ENCODE measurements around the gene ATG4A.

Gene ATG4A

DNA sequence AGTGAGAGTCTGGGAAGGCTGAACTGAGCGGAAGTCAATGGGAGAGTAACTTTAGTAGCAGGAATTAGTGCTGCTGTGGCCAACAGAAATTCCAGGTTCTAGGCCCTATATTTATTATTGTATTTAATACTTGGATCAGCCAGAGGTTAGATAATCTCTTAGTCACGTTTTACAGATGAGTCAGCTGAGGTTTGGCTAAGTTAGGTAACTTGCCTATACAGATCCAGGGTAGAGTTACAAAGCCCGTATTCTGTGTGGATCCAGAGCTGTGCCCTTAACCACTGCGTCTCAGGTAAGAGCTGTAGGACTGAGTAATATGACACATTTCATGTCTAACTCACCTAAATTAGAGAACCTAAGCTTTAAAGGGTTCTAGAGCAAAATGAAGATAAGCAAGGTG is 20.7 kb upstream of the ATG4A start:
- no peak overlapping the region for H3K4me3 ChIP-seq
- no peaks in the 10 kb centered on the region for H3K9me3 ChIP-seq (replicated peaks in 1 of 11)
- no peaks in the 10 kb centered on the region for H3K4me1 ChIP-seq
- no peak overlapping the region for H3K9ac ChIP-seq
- peaks cover 98 to 100% (median 100%) of the 10 kb centered on the region in 11 experiments for H3K27me3 ChIP-seq
- H3K36me3 ChIP-seq = no peaks in the 10 kb centered on the region
- no peak overlapping the region for H3K27ac ChIP-seq
- H3K4me2 ChIP-seq = no peak overlapping the region
- no peak for TF ChIP-seq Cebpa-rat (IDR thresholded peaks at IDR 0.05)
- peaks cover 0 to 3% (median 0%) of the 10 kb centered on the region in 11 experiments; a peak in 2 of 22 replicates for H4K20me1 ChIP-seq

DNA sequence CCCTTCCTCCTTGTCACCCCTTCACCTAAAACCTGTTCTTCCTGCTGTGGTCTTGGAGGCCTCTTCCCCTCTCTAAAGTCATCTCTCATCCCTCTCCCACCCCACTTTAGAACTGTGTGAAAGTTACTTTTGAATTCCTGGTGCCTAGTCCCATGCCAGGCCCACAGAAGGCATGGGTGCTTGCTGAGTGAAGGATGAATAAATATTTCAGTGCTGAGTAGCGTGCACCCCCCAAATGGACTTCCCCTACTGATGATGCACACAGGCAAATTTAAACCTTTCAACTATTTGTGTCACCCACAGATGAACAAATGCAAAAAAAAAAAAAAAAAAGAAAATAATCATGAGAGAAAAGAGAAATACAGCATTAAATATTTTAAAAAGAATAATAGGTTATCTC is 20.0 kb upstream of the ATG4A start:
- Histone ChIP-seq H4K20me1 (peaks cover 0 to 3% (median 0%) of the 10 kb centered on the region in 11 experiments; a peak in 2 of 22 replicates), H3K9ac (no peak overlapping the region), H3K4me3 (no peak overlapping the region), H3K4me1 (no peaks in the 10 kb centered on the region), H3K27me3 (peaks cover 98 to 100% (median 100%) of the 10 kb centered on the region in 11 experiments), H3K4me2 (no peak overlapping the region), H3K36me3 (no peaks in the 10 kb centered on the region), H3K9me3 (replicated peaks in 1 of 11) (no peaks in the 10 kb centered on the region), H3K27ac (no peak overlapping the region)
- no peak for TF ChIP-seq Cebpa-rat (IDR thresholded peaks at IDR 0.05)

DNA sequence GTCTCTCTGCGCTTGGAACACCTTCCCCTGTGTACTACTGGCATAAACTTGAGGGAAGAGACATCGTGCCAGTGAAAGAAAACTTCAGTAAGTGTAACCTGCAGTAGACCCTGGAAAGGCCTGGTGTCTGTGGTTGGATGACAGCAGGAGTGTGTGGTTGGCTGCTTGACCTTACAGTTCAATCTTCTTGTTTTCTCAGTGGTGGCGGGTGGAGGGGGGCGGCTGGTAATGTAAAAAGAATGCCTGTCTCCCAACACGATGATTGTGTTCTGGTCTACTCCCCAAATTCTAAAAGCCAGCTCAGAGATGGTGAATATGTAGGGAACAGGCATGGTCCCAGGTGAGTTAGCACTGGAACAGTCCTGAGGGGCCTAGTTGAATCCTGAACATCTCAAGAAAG is 18.8 kb upstream of the ATG4A start:
- Histone ChIP-seq H3K9ac (no peak overlapping the region), H3K4me3 (no peak overlapping the region), H3K36me3 (no peaks in the 10 kb centered on the region), H3K27ac (no peak overlapping the region), H4K20me1 (peaks cover 0 to 3% (median 0%) of the 10 kb centered on the region in 11 experiments; a peak in 2 of 22 replicates), H3K4me1 (no peaks in the 10 kb centered on the region), H3K4me2 (no peak overlapping the region), H3K27me3 (peaks cover 98 to 100% (median 100%) of the 10 kb centered on the region in 11 experiments), H3K9me3 (replicated peaks in 1 of 11) (no peaks in the 10 kb centered on the region)
- TF ChIP-seq Cebpa-rat (IDR thresholded peaks at IDR 0.05) = no peak

DNA sequence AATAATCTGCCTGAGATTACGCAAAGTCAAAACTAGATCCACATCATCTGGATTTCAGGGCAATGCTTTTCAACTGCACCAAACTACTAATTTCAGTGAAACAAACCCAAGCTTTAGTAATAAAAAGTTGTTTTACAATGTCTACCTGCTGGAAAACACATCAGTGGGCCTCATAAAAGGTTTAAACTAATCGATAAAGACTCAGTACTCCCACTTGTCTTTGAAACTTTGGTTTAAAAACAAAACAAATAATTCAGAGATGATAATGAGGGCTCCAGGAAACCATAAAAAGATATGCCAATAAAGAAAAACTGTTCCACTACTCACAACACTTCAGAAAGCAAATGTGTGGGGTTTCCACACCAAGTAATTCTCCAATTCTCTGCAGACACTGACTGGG is 10.5 kb upstream of the ATG4A start:
- H3K9me3 ChIP-seq (replicated peaks in 1 of 11) = no peaks in the 10 kb centered on the region
- no peaks in the 10 kb centered on the region for H3K4me1 ChIP-seq
- no peak overlapping the region for H3K27ac ChIP-seq
- peaks cover 93 to 100% (median 99%) of the 10 kb centered on the region in 11 experiments for H3K27me3 ChIP-seq
- H3K36me3 ChIP-seq = peaks cover 0 to 19% (median 7%) of the 10 kb centered on the region in 11 experiments; a peak in 8 of 22 replicates
- no peak for TF ChIP-seq Cebpa-rat (IDR thresholded peaks at IDR 0.05)
- H4K20me1 ChIP-seq = no peaks in the 10 kb centered on the region
- no peak overlapping the region for H3K4me3 ChIP-seq
- H3K9ac ChIP-seq = no peak overlapping the region
- no peak overlapping the region for H3K4me2 ChIP-seq

GRCh38 chrX:108087792-108088191 is 3.8 kb upstream of the ATG4A start:
- Histone ChIP-seq H3K9me3 (replicated peaks in 1 of 11) (no peaks in the 10 kb centered on the region), H3K36me3 (peaks cover 4 to 44% (median 22%) of the 10 kb centered on the region in 11 experiments; a peak in 16 of 22 replicates), H3K4me1 (peaks cover 0 to 16% (median 6%) of the 10 kb centered on the region in 10 experiments; a peak in 7 of 20 replicates), H4K20me1 (no peaks in the 10 kb centered on the region), H3K27me3 (peaks cover 58 to 93% (median 87%) of the 10 kb centered on the region in 11 experiments), H3K9ac (no peak overlapping the region), H3K27ac (no peak overlapping the region), H3K4me3 (no peak overlapping the region), H3K4me2 (no peak overlapping the region)
- TF ChIP-seq Cebpa-rat (IDR thresholded peaks at IDR 0.05) = no peak

GRCh38 chrX:108088511-108088910 is 3.1 kb upstream of the ATG4A start:
- TF ChIP-seq Cebpa-rat (IDR thresholded peaks at IDR 0.05) = no peak
- Histone ChIP-seq H3K27ac (no peak overlapping the region), H3K9me3 (replicated peaks in 1 of 11) (no peaks in the 10 kb centered on the region), H3K4me1 (peaks cover 0 to 16% (median 6%) of the 10 kb centered on the region in 10 experiments; a peak in 7 of 20 replicates), H3K27me3 (peaks cover 51 to 92% (median 85%) of the 10 kb centered on the region in 11 experiments), H3K4me3 (no peak overlapping the region), H3K4me2 (no peak overlapping the region), H3K36me3 (peaks cover 4 to 44% (median 22%) of the 10 kb centered on the region in 11 experiments; a peak in 16 of 22 replicates), H4K20me1 (no peaks in the 10 kb centered on the region), H3K9ac (no peak overlapping the region)

GRCh38 chrX:108090491-108091263 is 901 bp upstream of the ATG4A start:
- Histone ChIP-seq H3K4me2 (peak overlapping the region; percentile 39 to 81 (median 67)), H4K20me1 (no peaks in the 10 kb centered on the region), H3K27ac (peak overlapping the region; percentile 61 to 86 (median 82)), H3K36me3 (peaks cover 4 to 30% (median 16%) of the 10 kb centered on the region in 11 experiments; a peak in 15 of 22 replicates), H3K27me3 (peaks cover 48 to 92% (median 82%) of the 10 kb centered on the region in 11 experiments), H3K4me1 (peaks cover 0 to 16% (median 6%) of the 10 kb centered on the region in 10 experiments; a peak in 7 of 20 replicates), H3K4me3 (peak overlapping the region; percentile 55 to 78 (median 73)), H3K9me3 (replicated peaks in 1 of 11) (no peaks in the 10 kb centered on the region; a peak in 1 of 22 replicates), H3K9ac (peak overlapping the region; percentile 79 to 85 (median 84))
- no peak for TF ChIP-seq Cebpa-rat (IDR thresholded peaks at IDR 0.05)

DNA sequence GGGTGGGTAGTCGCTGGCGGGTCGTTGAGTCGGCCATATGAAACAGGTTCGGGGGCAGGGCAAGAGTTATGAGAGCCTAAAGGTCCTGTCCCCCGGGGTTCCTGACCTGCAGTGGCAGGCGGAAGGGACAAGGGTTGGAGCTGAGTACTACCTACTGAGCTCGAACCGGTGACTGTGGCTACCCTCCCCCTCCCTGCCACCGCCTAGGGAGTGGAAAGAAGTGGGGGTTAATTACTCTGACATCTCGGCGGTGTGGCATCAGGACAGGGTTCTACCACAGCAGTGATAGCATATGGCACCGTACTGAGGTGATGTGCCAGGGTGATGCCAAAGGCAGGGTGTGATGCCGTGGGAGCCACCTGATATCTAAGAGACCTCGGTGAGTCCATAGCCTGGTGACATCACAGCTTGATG is 307 bp downstream of the ATG4A start:
- Histone ChIP-seq H3K4me2 (peak overlapping the region; percentile 51 to 75 (median 69)), H4K20me1 (no peaks in the 10 kb centered on the region), H3K9me3 (replicated peaks in 1 of 11) (no peaks in the 10 kb centered on the region; a peak in 1 of 22 replicates), H3K27ac (peak overlapping the region in 3 of 11 experiments; percentile 38 to 85 (median 85); a peak in 6 of 22 replicates), H3K9ac (peak overlapping the region; percentile 79 to 85 (median 84)), H3K4me3 (peak overlapping the region; percentile 55 to 78 (median 73)), H3K27me3 (peaks cover 48 to 90% (median 82%) of the 10 kb centered on the region in 11 experiments), H3K4me1 (peaks cover 0 to 16% (median 6%) of the 10 kb centered on the region in 10 experiments; a peak in 7 of 20 replicates), H3K36me3 (peaks cover 2 to 18% (median 10%) of the 10 kb centered on the region in 11 experiments; a peak in 14 of 22 replicates)
- TF ChIP-seq Cebpa-rat (IDR thresholded peaks at IDR 0.05) = no peak

DNA sequence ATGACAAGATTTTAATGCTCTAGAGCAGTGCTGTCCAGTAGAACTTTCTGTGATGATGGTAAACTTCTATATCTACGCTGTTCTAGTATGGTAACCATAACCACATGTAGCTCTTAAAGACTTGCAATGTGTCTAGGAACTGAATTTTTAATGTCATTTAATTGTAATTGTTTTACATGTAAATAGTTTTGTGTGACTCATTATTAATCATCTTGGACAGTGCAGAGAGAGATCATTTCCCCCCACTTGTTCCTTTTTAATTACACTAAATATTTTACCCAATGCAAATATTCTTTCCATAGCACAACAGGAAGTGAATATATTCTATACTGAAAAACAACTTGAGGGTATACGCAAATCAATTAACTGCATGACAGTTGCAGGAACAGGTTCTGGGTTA is 5.8 kb downstream of the ATG4A start:
- Histone ChIP-seq H3K27me3 (peaks cover 63 to 96% (median 85%) of the 10 kb centered on the region in 11 experiments; a peak in 21 of 22 replicates), H3K4me3 (no peak overlapping the region), H3K9me3 (replicated peaks in 1 of 11) (no peaks in the 10 kb centered on the region; a peak in 1 of 22 replicates), H3K4me1 (peaks cover 0 to 7% (median 0%) of the 10 kb centered on the region in 10 experiments; a peak in 4 of 20 replicates), H3K36me3 (no peaks in the 10 kb centered on the region), H3K4me2 (no peak overlapping the region), H4K20me1 (0 out of 22 replicates have a peak, but pooled peaks cover 0 to 5% (median 0%) of the 10 kb centered on the region in 11 experiments), H3K27ac (no peak overlapping the region), H3K9ac (no peak overlapping the region)
- TF ChIP-seq Cebpa-rat (IDR thresholded peaks at IDR 0.05) = no peak

Data from BLaER1 treated with 17β-estradiol and CSF1 and Interleukin-3, amounts not matched to agents 10 nM and 100 nM (cell line).